Measurements from ENCODE around the gene RGL1. TPM values are rescaled to one million over a fixed set of nuclear protein-coding genes. Genes with fewer than 3 reads are reported as not detected.
"Not testable (repeated sequence)": the region's sequence is repeated elsewhere in the genome, so short reads cannot be mapped to it uniquely, and the experiment has no call there.

RGL1 gene
- total and polyA plus RNA-seq, 7 donors, result 0.93 to 6.8 (median 3.9) TPM

GRCh38 chr1:183783767-183784637 lies 20.9 kb upstream of the RGL1 start:
- Histone ChIP-seq H3K27me3 (ENCODE audit: insufficient read depth in 3 of 3, low read length in 2 of 3) (no peaks in the 10 kb centered on the region), H3K4me1 (peaks cover 16% of the 10 kb centered on the region), H3K27ac (peak overlapping the region; percentile 37), H3K9me3 (no peaks in the 10 kb centered on the region), H3K36me3 (ENCODE audit: insufficient read depth in 1 of 2, low read depth in 1 of 2) (no peaks in the 10 kb centered on the region), H3K4me3 (no peak overlapping the region)
- 32 to 42% (median 39%) methylated on average over 6 of the region's 6 CpGs for WGBS, 3 donors
- peak; percentile 55 to 66 for DNase-seq
- intact Hi-C loops (cut with DNase I), result loop anchor here in 1 of 2 donors (2.0 kb wide), 1 partner anchor 21 kb away; the partner anchor contains the start of gene RGL1
- peak; percentile 66 to 93 (median 77) for ATAC-seq
- no peak for TF ChIP-seq CTCF (IDR thresholded peaks at IDR 0.05)

GRCh38 chr1:183785921-183786320 lies 19.0 kb upstream of the RGL1 start:
- intact Hi-C loops (cut with DNase I), result loop anchor here in 1 of 2 donors (2.0 kb wide), 1 partner anchor 19 kb away; the partner anchor contains the start of gene RGL1
- H3K4me3 ChIP-seq; DNase-seq; H3K27ac ChIP-seq; H3K36me3 ChIP-seq (ENCODE audit: insufficient read depth in 1 of 2, low read depth in 1 of 2); H3K9me3 ChIP-seq; H3K27me3 ChIP-seq (ENCODE audit: insufficient read depth in 3 of 3, low read length in 2 of 3); ATAC-seq: not testable (repeated sequence)
- H3K4me1 ChIP-seq, result peaks cover 16% of the 10 kb centered on the region
- WGBS, 3 donors, result 90 to 96% (median 94%) methylated on average over 3 of the region's 3 CpGs

GRCh38 chr1:183787704-183788103 lies 17.2 kb upstream of the RGL1 start:
- WGBS, 3 donors, result 73 to 90% (median 74%) methylated on average over 2 of the region's 2 CpGs
- no peak for ATAC-seq
- H3K36me3 ChIP-seq (ENCODE audit: insufficient read depth in 1 of 2, low read depth in 1 of 2), result no peaks in the 10 kb centered on the region
- H3K4me1 ChIP-seq, result peaks cover 16% of the 10 kb centered on the region
- intact Hi-C loops (cut with DNase I), result no loop called here
- no peak for DNase-seq
- TF ChIP-seq CTCF (IDR thresholded peaks at IDR 0.05), result no peak
- H3K27me3 ChIP-seq (ENCODE audit: insufficient read depth in 3 of 3, low read length in 2 of 3), result no peaks in the 10 kb centered on the region
- H3K9me3 ChIP-seq, result no peaks in the 10 kb centered on the region
- H3K4me3 ChIP-seq, result no peak overlapping the region
- H3K27ac ChIP-seq, result no peak overlapping the region

GRCh38 chr1:183791319-183791718 lies 13.6 kb upstream of the RGL1 start:
- TF ChIP-seq CTCF (IDR thresholded peaks at IDR 0.05), result no peak
- H3K27ac ChIP-seq, result no peak overlapping the region
- H3K4me3 ChIP-seq, result no peak overlapping the region
- no peak for ATAC-seq
- H3K4me1 ChIP-seq, result no peaks in the 10 kb centered on the region
- intact Hi-C loops (cut with DNase I), result no loop called here
- H3K27me3 ChIP-seq (ENCODE audit: insufficient read depth in 3 of 3, low read length in 2 of 3), result no peaks in the 10 kb centered on the region
- no peak for DNase-seq
- no peaks in the 10 kb centered on the region for H3K36me3 ChIP-seq (ENCODE audit: insufficient read depth in 1 of 2, low read depth in 1 of 2)
- peaks cover 3% of the 10 kb centered on the region for H3K9me3 ChIP-seq

- no peak overlapping the region for H3K27ac ChIP-seq
- H3K36me3 ChIP-seq (ENCODE audit: insufficient read depth in 1 of 2, low read depth in 1 of 2), result no peaks in the 10 kb centered on the region
- H3K4me1 ChIP-seq, result no peaks in the 10 kb centered on the region
- WGBS, 3 donors, result 83 to 87% (median 84%) methylated on average over 2 of the region's 2 CpGs
- no peak for TF ChIP-seq CTCF (IDR thresholded peaks at IDR 0.05)
- H3K27me3 ChIP-seq (ENCODE audit: insufficient read depth in 3 of 3, low read length in 2 of 3), result no peaks in the 10 kb centered on the region
- ATAC-seq (no peak), DNase-seq (no peak)
- peaks cover 3% of the 10 kb centered on the region for H3K9me3 ChIP-seq
- no peak overlapping the region for H3K4me3 ChIP-seq
- intact Hi-C loops (cut with DNase I), result no loop called here
Observed at GRCh38 chr1:183792300-183792699, 12.6 kb upstream of the RGL1 start.
